Aorta (tissue), 5 donors: Measurements from ENCODE around the gene EVPLL. TPM values are rescaled to one million over a fixed set of nuclear protein-coding genes. Genes with fewer than 3 reads are reported as not detected.
"Not testable (repeated sequence)": the region's sequence is repeated elsewhere in the genome, so short reads cannot be mapped to it uniquely, and the experiment has no call there.

Experiments used
- ATAC-seq: fragments of 200-7000 bp; cut with Tn5 transposase; one replicate; pipeline ENCODE4 v1.9.1; 2022; ENCODE audit warnings: moderate library complexity; ENCODE audit not compliant: low FRiP score
- DNase-seq, 2 donors: peaks; one replicate each; pipeline ENCODE4 v3.0.0-alpha.2; 2020
- H3K27ac ChIP-seq, 2 donors: one replicate each; pipeline ENCODE4 v1.5.1; 2013; ENCODE audit warnings: low read length in 2 of 2, mild to moderate bottlenecking in 2 of 2, moderate library complexity in 2 of 2, control low read depth in 1 of 2, inconsistent platforms in 1 of 2, low read depth in 1 of 2
- H3K27me3 ChIP-seq, 2 donors: one replicate each; pipeline ENCODE4 v1.6.1; 2013; ENCODE audit warnings: control low read depth in 1 of 2, low read length in 1 of 2, mild to moderate bottlenecking in 1 of 2, moderate library complexity in 1 of 2; ENCODE audit not compliant: insufficient read depth in 2 of 2, control insufficient read depth in 1 of 2
- H3K36me3 ChIP-seq, 2 donors: one replicate each; pipeline ENCODE4 v1.6.1; 2013; ENCODE audit warnings: control low read depth in 1 of 2, low read length in 1 of 2, mild to moderate bottlenecking in 1 of 2; ENCODE audit not compliant: insufficient read depth in 2 of 2, control insufficient read depth in 1 of 2
- H3K4me1 ChIP-seq, 2 donors: one replicate each; pipeline ENCODE4 v1.6.1; 2013; ENCODE audit warnings: low read length in 2 of 2, control low read depth in 1 of 2, mild to moderate bottlenecking in 1 of 2, moderate library complexity in 1 of 2; ENCODE audit not compliant: insufficient read depth in 2 of 2, control insufficient read depth in 1 of 2
- H3K4me3 ChIP-seq, 2 donors: one replicate each; pipeline ENCODE4 v1.5.1; 2013; ENCODE audit warnings: low read length in 2 of 2, control low read depth in 1 of 2, mild to moderate bottlenecking in 1 of 2
- H3K9me3 ChIP-seq: one replicate; pipeline ENCODE4 v1.6.1; 2013; ENCODE audit warnings: mild to moderate bottlenecking, low read length; ENCODE audit not compliant: control insufficient read depth
- WGBS, 2 donors: extraction: QIAGEN DNeasy Blood & Tissue Kit; methylation state at CpG; one replicate each; pipeline ENCODE4 v1.1.7; 2013; 5-methylcytosine and 5-hydroxymethylcytosine counted together
- intact Hi-C, 2 donors: fragments of 100-400 bp; cut with DNase I; formaldehyde crosslinking; loops; one replicate each; pipeline versions ENCODE4 v1.14.2 to v1.15.0; 2022
- long read RNA-seq, 2 donors: library from polyadenylated mRNA; unstranded; transcript quantifications; one replicate each; pipeline ENCODE4 v2.0.0, GENCODE V29; 2020 to 2021
- polyA plus RNA-seq, 2 donors: library from polyadenylated mRNA; stranded (reverse); fragments of 200-250 nt; gene quantifications; one replicate each; pipeline ENCODE4 v1.2.3, GENCODE V29; 2013
- total RNA-seq, 2 donors: library from RNA; stranded (reverse); fragmentation: NEBNext Ultra II Directional; extraction: Animal tissue kit (Norgen Biotek cat#: 25700); gene quantifications; one replicate each; pipeline ENCODE4 v1.2.1, GENCODE V29; 2021
- donor health status: healthy with polysubstance abuse.
- donor health status: Bipolar disorder and iron deficiency.
- donor health status: DM: no; HTN: no; CAD: no.
- donor health status: DM: no; HTN: no; CAD: no.
- donor health status: DM: yes; HTN: yes; CAD: no.

EVPLL gene
- total RNA-seq (not detected), polyA plus RNA-seq (not detected)
- long read RNA-seq, donor 1: 0 reads
- long read RNA-seq, donor 2: 0 reads

DNA sequence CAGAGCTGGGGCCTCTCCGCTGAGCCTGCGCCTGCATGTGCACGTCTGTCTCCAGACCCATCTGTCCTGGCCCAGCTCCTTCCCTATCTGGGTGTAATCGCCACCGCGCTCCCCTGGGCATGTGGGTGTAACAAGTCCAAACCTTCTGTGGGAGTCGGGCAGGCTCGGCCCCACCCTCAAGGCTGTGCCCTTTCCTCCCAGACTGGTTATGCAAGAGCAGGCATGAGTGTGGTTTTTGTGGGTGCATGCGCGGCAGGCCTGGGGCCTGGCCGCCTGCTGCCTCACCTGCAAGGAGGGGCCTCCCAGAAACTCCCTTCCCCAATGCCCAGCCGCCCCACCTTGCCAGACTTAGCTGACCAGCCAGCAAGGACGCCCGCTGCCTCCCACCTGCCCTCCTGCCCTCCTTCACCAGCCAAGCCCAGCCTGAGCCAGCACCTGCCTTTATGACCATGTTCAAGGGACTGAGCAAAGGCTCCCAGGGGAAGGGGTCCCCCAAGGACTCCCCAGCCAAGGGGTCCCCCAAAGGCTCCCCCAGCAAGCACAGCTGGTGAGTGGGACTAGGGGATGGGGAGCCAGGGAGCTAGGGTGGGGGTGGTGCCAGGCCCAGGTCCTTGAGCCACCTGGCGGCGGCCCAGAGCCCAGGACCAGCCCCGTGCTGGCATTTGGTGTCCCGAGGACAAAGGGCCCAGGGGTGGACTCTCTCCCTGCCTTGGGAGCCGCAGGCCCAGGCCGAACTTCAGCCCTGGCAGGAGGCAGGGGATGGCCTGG lies at the start of gene EVPLL:
Gene EVPLL, plus strand, starts transcription at position 342 of the 768 bp plus-strand sequence. CDS start 3,160 bp downstream, outside the sequence.
- Histone ChIP-seq H3K36me3 (no peaks in the 10 kb centered on the region), H3K4me1 (no peaks in the 10 kb centered on the region), H3K9me3 (no peaks in the 10 kb centered on the region), H3K27me3 (no peaks in the 10 kb centered on the region), H3K27ac (no peak within 1 kb of the TSS), H3K4me3 (no peak within 1 kb of the TSS)
- intact Hi-C loops: no loop called here
- ATAC-seq (no peak), DNase-seq (peak in 1 of 2 donors; percentile 53)
- WGBS, 2 donors: 80 to 88% methylated on average over 20 of the region's 20 CpGs

DNA sequence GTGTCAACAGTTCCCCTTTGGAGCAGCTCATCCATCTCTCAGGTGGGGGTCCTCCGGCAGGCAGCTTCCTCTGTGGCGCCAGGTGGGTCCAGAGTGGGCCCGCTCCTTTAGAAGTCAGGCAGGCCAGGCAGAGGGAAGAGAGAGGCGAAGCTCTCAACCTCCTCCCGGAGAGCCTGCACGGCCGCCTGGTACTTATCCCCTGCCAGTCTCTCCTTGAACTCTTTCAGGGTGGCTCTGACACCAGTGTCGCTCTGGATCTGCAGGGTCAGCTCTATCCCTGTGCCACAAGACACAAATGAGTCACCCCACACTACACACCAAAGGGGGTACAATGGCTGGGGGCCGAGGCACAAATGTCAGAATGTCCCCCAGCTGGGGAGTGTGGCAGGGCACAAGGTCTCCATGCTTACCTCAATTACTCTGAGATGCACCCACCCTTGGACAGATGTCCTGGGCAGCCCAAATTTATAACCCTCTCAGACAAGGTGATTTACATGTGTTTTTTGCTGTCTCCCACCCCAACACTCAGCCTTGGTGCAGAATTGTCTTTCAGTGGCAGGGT lies 48.9 kb upstream of the EVPLL start:
- peaks cover 0 to under 1% of the 10 kb centered on the region in 2 donors for H3K36me3 ChIP-seq
- no peak for ATAC-seq
- no peaks in the 10 kb centered on the region for H3K27me3 ChIP-seq
- H3K4me3 ChIP-seq: no peak overlapping the region
- DNase-seq: peak in 1 of 2 donors; percentile 33
- H3K4me1 ChIP-seq: no peaks in the 10 kb centered on the region
- no peaks in the 10 kb centered on the region for H3K9me3 ChIP-seq
- WGBS, 2 donors: 83 to 89% methylated on average over 9 of the region's 9 CpGs
- H3K27ac ChIP-seq: no peak overlapping the region
- intact Hi-C loops: no loop called here

DNA sequence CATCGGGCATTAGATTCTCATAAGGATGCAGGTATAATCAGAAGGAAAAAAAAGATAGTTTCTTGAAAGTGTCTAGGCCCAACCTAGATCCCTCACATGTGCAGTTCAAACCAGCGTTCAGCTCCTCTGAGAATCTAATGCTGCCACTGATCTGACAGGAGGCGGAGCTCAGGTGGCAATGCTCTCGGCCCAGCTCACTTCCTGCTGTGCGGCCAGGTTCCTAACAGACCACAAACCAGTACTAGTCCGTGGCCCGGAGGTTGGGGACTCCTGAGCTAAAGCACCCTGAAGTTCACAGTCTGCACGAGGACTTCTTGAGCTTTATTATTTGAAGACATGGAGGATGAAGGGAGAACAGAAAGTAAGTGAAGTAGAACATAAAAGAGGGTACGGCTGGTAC lies 45.7 kb upstream of the EVPLL start:
- no peaks in the 10 kb centered on the region for H3K27me3 ChIP-seq
- no peak for DNase-seq
- ATAC-seq: no peak
- 85 to 89% methylated on average over 9 of the region's 9 CpGs for WGBS, 2 donors
- H3K4me3 ChIP-seq: no peak overlapping the region
- no peak overlapping the region for H3K27ac ChIP-seq
- H3K4me1 ChIP-seq: no peaks in the 10 kb centered on the region
- H3K9me3 ChIP-seq: no peaks in the 10 kb centered on the region
- H3K36me3 ChIP-seq: no peaks in the 10 kb centered on the region
- intact Hi-C loops: no loop called here

DNA sequence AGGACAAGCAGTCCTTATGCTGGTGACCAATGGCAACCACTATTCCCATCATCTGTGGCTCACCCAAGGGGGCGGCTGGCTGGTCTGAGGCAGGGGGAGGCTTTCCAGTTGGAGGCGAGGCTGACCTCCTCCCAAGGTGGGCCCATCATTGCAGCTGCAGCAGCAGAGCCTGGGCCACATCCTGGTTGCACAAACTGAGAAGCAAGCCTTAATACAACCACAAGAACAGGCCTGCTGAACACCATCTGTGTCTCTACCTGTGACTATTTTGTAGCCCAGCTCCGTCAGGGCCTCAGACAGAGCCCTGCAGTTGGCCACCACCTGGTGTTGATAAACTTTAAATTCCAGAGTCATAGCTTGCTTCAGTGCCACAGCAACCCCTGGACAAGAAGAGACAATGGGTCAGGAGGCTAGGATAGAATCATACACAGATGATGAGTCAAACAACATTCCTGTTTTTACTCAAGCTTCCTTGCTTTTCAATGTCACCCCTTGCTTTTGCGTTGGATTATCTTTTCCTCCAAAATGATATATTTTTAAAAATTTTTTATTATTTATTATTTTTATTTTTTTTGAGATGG lies 44.6 kb upstream of the EVPLL start:
- no peaks in the 10 kb centered on the region for H3K4me1 ChIP-seq
- DNase-seq: no peak
- 74 to 91% methylated on average over 4 of the region's 4 CpGs for WGBS, 2 donors
- H3K36me3 ChIP-seq: no peaks in the 10 kb centered on the region
- intact Hi-C loops: no loop called here
- no peaks in the 10 kb centered on the region for H3K9me3 ChIP-seq
- H3K4me3 ChIP-seq: no peak overlapping the region
- ATAC-seq: no peak
- H3K27me3 ChIP-seq: no peaks in the 10 kb centered on the region
- no peak overlapping the region for H3K27ac ChIP-seq

DNA sequence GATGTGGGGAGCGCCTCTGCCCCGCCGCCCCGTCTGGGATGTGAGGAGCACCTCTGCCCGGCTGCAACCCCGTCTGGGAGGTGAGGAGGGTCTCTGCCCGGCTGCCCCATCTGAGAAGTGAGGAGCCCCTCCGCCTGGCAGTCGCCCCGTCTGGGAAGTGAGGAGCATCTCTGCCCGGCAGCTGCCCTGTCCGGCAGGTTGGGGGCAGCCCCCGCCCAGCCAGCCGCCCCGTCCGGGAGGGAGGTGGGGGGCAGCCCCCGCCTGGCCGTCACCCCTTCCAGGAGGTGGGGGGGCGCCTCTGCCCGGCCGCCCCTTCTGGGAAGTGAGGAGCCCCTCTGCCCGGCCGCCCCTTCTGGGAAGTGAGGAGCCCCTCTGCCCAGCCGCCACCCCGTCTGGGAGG lies 39.4 kb upstream of the EVPLL start:
- H3K27me3 ChIP-seq, H3K4me3 ChIP-seq, intact Hi-C loops, H3K9me3 ChIP-seq, H3K4me1 ChIP-seq, DNase-seq, ATAC-seq, H3K36me3 ChIP-seq, H3K27ac ChIP-seq: not testable (repeated sequence)
- WGBS, 2 donors: 94 to 98% methylated on average over 21 to 25 of the region's 25 CpGs

DNA sequence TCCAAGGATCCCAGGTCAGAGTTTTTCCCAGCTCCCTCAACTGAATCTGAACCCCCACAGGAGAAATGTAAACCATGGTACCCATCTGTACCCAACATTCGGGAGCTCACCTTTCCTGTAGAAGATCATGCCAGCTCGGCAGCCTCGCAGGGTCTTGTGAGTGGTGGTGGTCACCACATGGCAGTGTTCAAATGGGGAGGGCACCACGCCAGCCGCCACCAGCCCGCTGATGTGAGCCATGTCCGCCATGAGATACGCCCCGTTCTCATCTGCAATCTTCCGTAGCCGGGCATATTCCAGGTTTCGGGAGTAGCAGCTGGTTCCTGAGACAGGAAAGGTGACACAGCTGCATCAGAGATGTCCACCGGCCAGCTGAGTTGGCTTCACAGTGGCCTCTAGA lies 37.6 kb upstream of the EVPLL start:
- H3K4me1 ChIP-seq: no peaks in the 10 kb centered on the region
- WGBS, 2 donors: 97 to 98% methylated on average over 13 of the region's 13 CpGs
- intact Hi-C loops: no loop called here
- no peak for ATAC-seq
- H3K9me3 ChIP-seq: no peaks in the 10 kb centered on the region
- no peak overlapping the region for H3K27ac ChIP-seq
- H3K36me3 ChIP-seq: peaks cover 0 to 5% of the 10 kb centered on the region in 2 donors
- H3K4me3 ChIP-seq: no peak overlapping the region
- no peaks in the 10 kb centered on the region for H3K27me3 ChIP-seq
- no peak for DNase-seq

DNA sequence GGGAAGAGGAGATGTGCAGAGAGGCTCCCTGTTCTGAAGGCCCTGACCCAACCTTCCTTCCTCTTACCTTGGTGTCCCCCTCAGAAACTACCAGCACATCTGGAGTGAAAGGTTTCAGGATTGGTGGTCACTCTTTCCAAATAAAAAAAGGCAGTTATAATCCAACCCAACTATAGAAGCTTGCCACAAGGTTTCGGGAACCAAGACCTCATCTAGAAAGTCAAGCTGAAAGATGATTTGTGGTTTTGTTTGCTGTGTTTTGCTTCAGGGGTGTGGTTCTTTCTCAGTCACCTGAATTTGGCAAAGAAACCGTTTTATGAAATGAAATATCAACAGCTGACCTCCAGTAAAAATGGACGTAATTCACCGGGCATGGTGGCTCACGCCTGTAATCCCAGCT lies 33.6 kb upstream of the EVPLL start:
- peaks cover 0 to 11% of the 10 kb centered on the region in 2 donors for H3K36me3 ChIP-seq
- 88% methylated on average over 5 of the region's 5 CpGs for WGBS, 2 donors
- H3K4me3 ChIP-seq: no peak overlapping the region
- ATAC-seq (no peak), DNase-seq (no peak)
- H3K27ac ChIP-seq: no peak overlapping the region
- no peaks in the 10 kb centered on the region for H3K4me1 ChIP-seq
- intact Hi-C loops: no loop called here
- no peaks in the 10 kb centered on the region for H3K9me3 ChIP-seq
- no peaks in the 10 kb centered on the region for H3K27me3 ChIP-seq

DNA sequence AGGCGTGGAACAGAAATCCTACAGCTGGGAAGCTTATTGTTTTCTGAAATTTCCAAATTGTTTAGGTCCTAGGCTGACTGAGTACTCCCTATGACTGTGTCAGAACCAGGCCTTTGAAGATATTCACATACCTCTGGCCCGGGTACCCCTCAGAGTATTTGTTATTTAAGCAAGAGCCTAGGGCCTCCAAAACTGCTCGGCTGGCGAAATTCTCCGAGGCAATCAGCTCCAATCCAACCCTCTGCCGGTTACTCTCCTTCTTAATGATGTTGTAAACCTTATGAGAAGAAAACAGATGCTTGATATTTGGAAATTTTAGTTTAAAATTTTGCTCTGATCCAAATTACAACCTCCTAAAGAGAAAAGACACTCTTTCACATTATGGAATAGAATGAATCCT lies 24.0 kb upstream of the EVPLL start:
- no peaks in the 10 kb centered on the region for H3K9me3 ChIP-seq
- 92 to 93% methylated on average over 6 of the region's 6 CpGs for WGBS, 2 donors
- no peak overlapping the region for H3K27ac ChIP-seq
- no peaks in the 10 kb centered on the region for H3K27me3 ChIP-seq
- H3K36me3 ChIP-seq: no peaks in the 10 kb centered on the region
- intact Hi-C loops: no loop called here
- no peak overlapping the region for H3K4me3 ChIP-seq
- DNase-seq (no peak), ATAC-seq (no peak)
- H3K4me1 ChIP-seq: no peaks in the 10 kb centered on the region

DNA sequence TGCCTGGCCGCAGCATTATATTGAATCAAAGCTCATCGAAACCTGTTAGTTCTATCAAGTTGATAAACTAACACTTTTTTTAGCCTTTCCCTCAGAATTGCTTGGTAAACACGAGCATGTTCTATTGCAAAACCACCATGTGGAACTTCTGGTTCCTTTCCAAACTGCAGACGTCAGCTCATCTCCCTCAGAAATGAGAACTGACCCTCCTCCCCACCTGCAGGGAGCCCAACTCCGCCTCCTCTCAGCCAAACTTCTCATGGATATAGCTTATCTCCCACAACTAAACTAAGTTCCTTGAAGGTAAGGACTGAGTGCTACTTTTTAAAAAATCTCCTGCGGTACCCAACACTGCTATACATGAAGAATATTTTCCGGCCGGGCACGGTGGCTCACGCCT lies 21.0 kb upstream of the EVPLL start:
- Histone ChIP-seq H3K36me3 (no peaks in the 10 kb centered on the region), H3K9me3 (no peaks in the 10 kb centered on the region), H3K4me3 (no peak overlapping the region), H3K27ac (no peak overlapping the region), H3K4me1 (no peaks in the 10 kb centered on the region), H3K27me3 (no peaks in the 10 kb centered on the region)
- intact Hi-C loops: no loop called here
- 92 to 93% methylated on average over 10 of the region's 10 CpGs for WGBS, 2 donors
- peak in 1 of 2 donors; percentile 59 for DNase-seq
- peak; percentile 59 for ATAC-seq
